Renal cortex interstitium (tissue), 11 donors: ENCODE measurements around the gene GFY. TPM values are rescaled to one million over a fixed set of nuclear protein-coding genes. Genes with fewer than 3 reads are reported as not detected.
A peak's percentile ranks its signal among the peaks of the same experiment; 100 is the strongest.
"Not testable (repeated sequence)": the region's sequence is repeated elsewhere in the genome, so short reads cannot be mapped to it uniquely, and the experiment has no call there.

Experiments
- DNase-seq, 11 donors: peaks; one replicate each; pipeline ENCODE4 v3.0.0-alpha.2; 2013; ENCODE audit warnings: low read depth in 9 of 11, low spot score in 4 of 11; ENCODE audit errors: extremely low read depth in 1 of 11
- polyA plus RNA-seq, 3 donors: library from polyadenylated mRNA; unstranded; fragments of 120-200 nt; gene quantifications; one replicate each; pipeline ENCODE4 v1.2.1, GENCODE V29; 2013; ENCODE audit not compliant: insufficient read length in 3 of 3

GFY gene
- polyA plus RNA-seq, 3 donors: not detected

GRCh38 chr19:49441210-49441959 is 16.2 kb downstream of the GFY start, which contains the start of gene SLC17A7:
SLC17A7 (minus strand) TSS chr19:49441527; CDS start chr19:49441379, 148 bp downstream.
- DNase-seq: no peak

GRCh38 chr19:49441960-49442350 is 16.8 kb downstream of the GFY start:
- DNase-seq: no peak

- no peak for DNase-seq
Measured at GRCh38 chr19:49442354-49442753, 17.2 kb downstream of the GFY start.

- peak in 7 of 11 donors; percentile 69 to 81 (median 77) for DNase-seq
Measured at GRCh38 chr19:49442771-49443365, 17.7 kb downstream of the GFY start.

GRCh38 chr19:49443366-49444099 is 18.3 kb downstream of the GFY start:
- DNase-seq: peak; percentile 85 to 95 (median 92)

GRCh38 chr19:49444100-49444700 is 19.0 kb downstream of the GFY start:
- DNase-seq: not testable (repeated sequence)

- DNase-seq: no peak
Measured at GRCh38 chr19:49445997-49446396, 20.8 kb downstream of the GFY start.

- DNase-seq: no peak
Measured at GRCh38 chr19:49447485-49448431, 22.6 kb downstream of the GFY start.

- DNase-seq: no peak
Measured at GRCh38 chr19:49448432-49448786, 23.2 kb downstream of the GFY start.

GRCh38 chr19:49450405-49450804 is 25.2 kb downstream of the GFY start:
- DNase-seq: no peak

- peak; percentile 96 to 99 (median 98) for DNase-seq
Measured at GRCh38 chr19:49451430-49452181, 26.4 kb downstream of the GFY start, which contains the start of gene PIH1D1. PIH1D1 (minus strand) TSS chr19:49451814; CDS start chr19:49451574, 240 bp downstream.

GRCh38 chr19:49453013-49453756 is 28.0 kb downstream of the GFY start, which contains the start of gene ALDH16A1:
ALDH16A1 (plus strand) TSS chr19:49453225; CDS start chr19:49453332, 107 bp downstream.
- DNase-seq: peak in 10 of 11 donors; percentile 91 to 97 (median 96)

- no peak for DNase-seq
Measured at GRCh38 chr19:49453757-49454240, 28.6 kb downstream of the GFY start.

GRCh38 chr19:49455773-49456172 is 30.6 kb downstream of the GFY start:
- DNase-seq: peak in 6 of 11 donors; percentile 51 to 82 (median 76)

- DNase-seq: no peak
Measured at GRCh38 chr19:49456326-49456725, 31.1 kb downstream of the GFY start.

- DNase-seq: no peak
Measured at GRCh38 chr19:49458567-49458903, 33.3 kb downstream of the GFY start.

GRCh38 chr19:49459388-49459787 is 34.2 kb downstream of the GFY start:
- no peak for DNase-seq
